H1 (cell line): ENCODE data around the gene DYNC1I1. TPM values are rescaled to one million over a fixed set of nuclear protein-coding genes. Genes with fewer than 3 reads are reported as not detected.

Experiments used
- CEBPB ChIP-seq: IDR thresholded peaks from 2 replicates; pipeline ENCODE4 v1.6.1; 2012; ENCODE audit warnings: low read depth, low read length
- CHD7 ChIP-seq: fragments of 300-600 bp; sonication (generic); IDR thresholded peaks from 2 replicates; pipeline ENCODE4 v1.7.1; 2012; ENCODE audit warnings: low read length, moderate library complexity, mild to moderate bottlenecking, inconsistent platforms; ENCODE audit not compliant: insufficient replicate concordance
- E2F6 ChIP-seq: IDR thresholded peaks from 2 replicates; pipeline ENCODE4 v1.6.1; 2012; ENCODE audit warnings: inconsistent platforms
- FOSL1 ChIP-seq: IDR thresholded peaks from 2 replicates; pipeline ENCODE4 v1.6.1; 2011; ENCODE audit warnings: mild to moderate bottlenecking, low read depth, low read length, moderate library complexity; ENCODE audit not compliant: insufficient read depth
- KDM1A ChIP-seq: fragments of 200-600, 300-600 bp; sonication (generic); IDR thresholded peaks from 2 replicates; pipeline ENCODE4 v1.7.1; 2016; ENCODE audit warnings: mild to moderate bottlenecking, low read length, borderline replicate concordance
- NANOG ChIP-seq: IDR thresholded peaks from 2 replicates; pipeline ENCODE4 v1.6.1; 2011; ENCODE audit warnings: low read length, low read depth, mild to moderate bottlenecking, inconsistent platforms; ENCODE audit not compliant: insufficient read depth, poor library complexity, severe bottlenecking
- RAD21 ChIP-seq, 2 experiments: IDR thresholded peaks in 1 of 2; conservative IDR thresholded peaks in 1 of 2; 2 replicates each; pipeline ENCODE4 v1.6.1; 2011; ENCODE audit warnings: low read depth in 2 of 2, low read length in 2 of 2, improper control_type of control experiment in 1 of 2, inconsistent platforms in 1 of 2, mild to moderate bottlenecking in 1 of 2, moderate library complexity in 1 of 2
- RBBP5 ChIP-seq: IDR thresholded peaks from 2 replicates; pipeline ENCODE4 v1.7.1; 2012; ENCODE audit warnings: low read depth, mild to moderate bottlenecking, inconsistent platforms, low read length, moderate library complexity, borderline replicate concordance
- RXRA ChIP-seq: IDR thresholded peaks from 2 replicates; pipeline ENCODE4 v1.6.1; 2011; ENCODE audit warnings: low read depth, mild to moderate bottlenecking, low read length, moderate library complexity; ENCODE audit not compliant: insufficient read depth
- TEAD4 ChIP-seq: IDR thresholded peaks from 2 replicates; pipeline ENCODE4 v1.6.1; 2012; ENCODE audit warnings: low read depth, low read length, inconsistent platforms, mixed read lengths
- polyA plus RNA-seq, 7 experiments: library from polyadenylated mRNA; depleted of rRNA in 3 of 7; stranded (reverse) in 5 of 7; unstranded in 2 of 7; fragments of >200 nt in 5 of 7; fragments of 200-250 nt in 2 of 7; gene quantifications; 1 replicate in 5 of 7; 2 replicates in 1 of 7; 4 replicates in 1 of 7; pipeline versions ENCODE4 v1.2.1 to v1.2.3, GENCODE V29; 2011 to 2013; ENCODE audit warnings: missing spikeins in 2 of 7, mixed read lengths in 2 of 7
- total RNA-seq: library from RNA; stranded (reverse); fragmentation: NEBNext Ultra II Directional; extraction: Animal tissue kit (Norgen Biotek cat#: 25700); gene quantifications from 2 replicates; pipeline ENCODE4 v1.2.1, GENCODE V29; 2021

DYNC1I1 gene
- total and polyA plus RNA-seq, 2 of the 8 experiments (the other 6 are each of a cell fraction or from before 2014, with no cell fraction given): 0.45 to 0.58 TPM

GRCh38 chr7:95861041-95861440, 88.7 kb downstream of the DYNC1I1 start (continued):
- TF ChIP-seq CHD7 (no peak), RBBP5 (no peak), FOSL1 (no peak), KDM1A (no peak), RXRA (no peak), E2F6 (no peak), TEAD4 (no peak), NANOG (no peak), RAD21 (IDR thresholded peaks at IDR 0.05 in 1 of 2, conservative IDR thresholded peaks at IDR 0.05 in 1 of 2; ENCODE audit: low read depth in 2 of 2, low read length in 2 of 2) (no peak), CEBPB (no peak)
